HAP-1 (cell line): ENCODE measurements around the gene EDC4.

Source experiments
- DNase-seq, 2 experiments: peaks; one replicate each; pipeline ENCODE4 v3.0.0-alpha.2; 2016 to 2020; ENCODE audit warnings: low spot score in 2 of 2
- H3K27me3 ChIP-seq: fragments of 250-450 bp; sonication (Bioruptor Pico); 2 replicates; pipeline ENCODE4 v1.5.1; 2020; ENCODE audit warnings: low read depth, mild to moderate bottlenecking, moderate library complexity
- H3K36me3 ChIP-seq: fragments of 250-450 bp; sonication (Bioruptor Pico); replicated peaks from 2 replicates; pipeline ENCODE4 v1.5.1; 2020; ENCODE audit warnings: mild to moderate bottlenecking
- H3K4me1 ChIP-seq: fragments of 250-450 bp; sonication (Bioruptor Pico); 2 replicates; pipeline ENCODE4 v1.5.1; 2020; ENCODE audit warnings: mild to moderate bottlenecking
- H3K4me3 ChIP-seq: fragments of 250-450 bp; sonication (Bioruptor Pico); 2 replicates; pipeline ENCODE4 v1.5.1; 2020; ENCODE audit warnings: mild to moderate bottlenecking, moderate library complexity
- H3K9me3 ChIP-seq: fragments of 250-450 bp; sonication (Bioruptor Pico); 2 replicates; pipeline ENCODE4 v1.5.1; 2020; ENCODE audit warnings: mild to moderate bottlenecking, moderate library complexity
- in situ Hi-C: fragments of 300-500 bp; cut with MboI; formaldehyde crosslinking; loops from 3 replicates; pipeline ENCODE4 v1.14.3; 2020; ENCODE audit warnings: low sequenced_read_pairs, inconsistent platforms, mixed read lengths

Gene EDC4

GRCh38 chr16:67877064-67877463 lies 4.2 kb downstream of the EDC4 start:
- H3K36me3 ChIP-seq, result peaks cover 66% of the 10 kb centered on the region

GRCh38 chr16:67878232-67878631 lies 5.4 kb downstream of the EDC4 start:
- in situ Hi-C loops, result no loop called here

More at GRCh38 chr16:67877064-67877463, 4.2 kb downstream of the EDC4 start:
- in situ Hi-C loops, result no loop called here
- Histone ChIP-seq H3K9me3 (no peaks in the 10 kb centered on the region), H3K4me3 (no peak overlapping the region), H3K27me3 (no peaks in the 10 kb centered on the region), H3K4me1 (peaks cover 11% of the 10 kb centered on the region)
- no peak for DNase-seq

GRCh38 chr16:67878846-67879245 lies 6.0 kb downstream of the EDC4 start:
- H3K4me3 ChIP-seq, result no peak overlapping the region
- H3K27me3 ChIP-seq, result no peaks in the 10 kb centered on the region
- H3K9me3 ChIP-seq, result no peaks in the 10 kb centered on the region
- H3K4me1 ChIP-seq, result peaks cover 6% of the 10 kb centered on the region
- no peak for DNase-seq
- in situ Hi-C loops, result no loop called here
- peaks cover 78% of the 10 kb centered on the region for H3K36me3 ChIP-seq

More at GRCh38 chr16:67878232-67878631, 5.4 kb downstream of the EDC4 start:
- DNase-seq, result no peak
- Histone ChIP-seq H3K4me3 (no peak overlapping the region), H3K9me3 (no peaks in the 10 kb centered on the region), H3K4me1 (peaks cover 6% of the 10 kb centered on the region), H3K27me3 (no peaks in the 10 kb centered on the region), H3K36me3 (peaks cover 73% of the 10 kb centered on the region)

- Histone ChIP-seq H3K9me3 (no peaks in the 10 kb centered on the region), H3K4me3 (no peak overlapping the region), H3K4me1 (no peaks in the 10 kb centered on the region), H3K27me3 (no peaks in the 10 kb centered on the region), H3K36me3 (peaks cover 84% of the 10 kb centered on the region)
- in situ Hi-C loops, result no loop called here
- no peak for DNase-seq
Observed at GRCh38 chr16:67879462-67879861, 6.6 kb downstream of the EDC4 start.

- DNase-seq, result no peak
- Histone ChIP-seq H3K4me1 (no peaks in the 10 kb centered on the region), H3K36me3 (peaks cover 88% of the 10 kb centered on the region), H3K9me3 (no peaks in the 10 kb centered on the region), H3K4me3 (no peak overlapping the region), H3K27me3 (no peaks in the 10 kb centered on the region)
- in situ Hi-C loops, result no loop called here
Observed at GRCh38 chr16:67879936-67880335, 7.1 kb downstream of the EDC4 start.

- in situ Hi-C loops, result no loop called here
- H3K9me3 ChIP-seq, result no peaks in the 10 kb centered on the region
- DNase-seq, result no peak
- peaks cover 88% of the 10 kb centered on the region for H3K36me3 ChIP-seq
- H3K4me3 ChIP-seq, result no peak overlapping the region
- no peaks in the 10 kb centered on the region for H3K27me3 ChIP-seq
- H3K4me1 ChIP-seq, result no peaks in the 10 kb centered on the region
Observed at GRCh38 chr16:67880584-67880983, 7.7 kb downstream of the EDC4 start.

GRCh38 chr16:67881621-67882161 lies 8.8 kb downstream of the EDC4 start:
- H3K27me3 ChIP-seq, result no peaks in the 10 kb centered on the region
- DNase-seq, result no peak
- no peaks in the 10 kb centered on the region for H3K4me1 ChIP-seq
- no peaks in the 10 kb centered on the region for H3K9me3 ChIP-seq
- peaks cover 80% of the 10 kb centered on the region for H3K36me3 ChIP-seq
- H3K4me3 ChIP-seq, result no peak overlapping the region
- in situ Hi-C loops, result no loop called here

- Histone ChIP-seq H3K36me3 (peaks cover 71% of the 10 kb centered on the region), H3K4me1 (no peaks in the 10 kb centered on the region), H3K4me3 (no peak overlapping the region), H3K9me3 (no peaks in the 10 kb centered on the region), H3K27me3 (no peaks in the 10 kb centered on the region)
- in situ Hi-C loops, result no loop called here
- no peak for DNase-seq
Observed at GRCh38 chr16:67882374-67883145, 9.7 kb downstream of the EDC4 start.

- Histone ChIP-seq H3K36me3 (peaks cover 64% of the 10 kb centered on the region), H3K9me3 (no peaks in the 10 kb centered on the region), H3K4me1 (no peaks in the 10 kb centered on the region), H3K27me3 (no peaks in the 10 kb centered on the region), H3K4me3 (no peak overlapping the region)
- DNase-seq, result no peak
- in situ Hi-C loops, result no loop called here
Observed at GRCh38 chr16:67883146-67883871, 10.5 kb downstream of the EDC4 start.

GRCh38 chr16:67883872-67884261 lies 11.0 kb downstream of the EDC4 start:
- H3K36me3 ChIP-seq, result peaks cover 58% of the 10 kb centered on the region
- in situ Hi-C loops, result no loop called here
- no peaks in the 10 kb centered on the region for H3K9me3 ChIP-seq
- H3K27me3 ChIP-seq, result no peaks in the 10 kb centered on the region
- no peaks in the 10 kb centered on the region for H3K4me1 ChIP-seq
- peak; percentile 33 to 71 for DNase-seq
- H3K4me3 ChIP-seq, result no peak overlapping the region

GRCh38 chr16:67884684-67885083 lies 11.8 kb downstream of the EDC4 start, which contains the start of gene NRN1L:
Gene NRN1L, plus strand, starts transcription at chr16:67884885. Its CDS starts 19 bp downstream, at chr16:67884904.
- peak in 1 of 2 experiments; percentile 84 for DNase-seq
- Histone ChIP-seq H3K36me3 (peaks cover 50% of the 10 kb centered on the region), H3K27me3 (no peaks in the 10 kb centered on the region), H3K4me3 (no peak within 1 kb of the TSS), H3K4me1 (no peaks in the 10 kb centered on the region), H3K9me3 (no peaks in the 10 kb centered on the region)
- in situ Hi-C loops, result no loop called here

GRCh38 chr16:67885545-67885944 lies 12.7 kb downstream of the EDC4 start:
- in situ Hi-C loops, result no loop called here
- Histone ChIP-seq H3K4me3 (no peak overlapping the region), H3K27me3 (no peaks in the 10 kb centered on the region), H3K9me3 (no peaks in the 10 kb centered on the region), H3K4me1 (no peaks in the 10 kb centered on the region), H3K36me3 (peaks cover 41% of the 10 kb centered on the region)
- DNase-seq, result no peak

GRCh38 chr16:67885976-67886375 lies 13.1 kb downstream of the EDC4 start:
- DNase-seq, result no peak
- Histone ChIP-seq H3K4me1 (no peaks in the 10 kb centered on the region), H3K27me3 (no peaks in the 10 kb centered on the region), H3K36me3 (peaks cover 37% of the 10 kb centered on the region), H3K9me3 (no peaks in the 10 kb centered on the region), H3K4me3 (no peak overlapping the region)
- in situ Hi-C loops, result no loop called here

- H3K4me1 ChIP-seq, result no peaks in the 10 kb centered on the region
- no peaks in the 10 kb centered on the region for H3K9me3 ChIP-seq
- H3K36me3 ChIP-seq, result peaks cover 33% of the 10 kb centered on the region
- in situ Hi-C loops, result no loop called here
- H3K27me3 ChIP-seq, result no peaks in the 10 kb centered on the region
- no peak for DNase-seq
- H3K4me3 ChIP-seq, result no peak overlapping the region
Observed at GRCh38 chr16:67886387-67886786, 13.5 kb downstream of the EDC4 start.
